ENCODE results near the gene ARHGAP18.

The ARHGAP18 gene

DNA sequence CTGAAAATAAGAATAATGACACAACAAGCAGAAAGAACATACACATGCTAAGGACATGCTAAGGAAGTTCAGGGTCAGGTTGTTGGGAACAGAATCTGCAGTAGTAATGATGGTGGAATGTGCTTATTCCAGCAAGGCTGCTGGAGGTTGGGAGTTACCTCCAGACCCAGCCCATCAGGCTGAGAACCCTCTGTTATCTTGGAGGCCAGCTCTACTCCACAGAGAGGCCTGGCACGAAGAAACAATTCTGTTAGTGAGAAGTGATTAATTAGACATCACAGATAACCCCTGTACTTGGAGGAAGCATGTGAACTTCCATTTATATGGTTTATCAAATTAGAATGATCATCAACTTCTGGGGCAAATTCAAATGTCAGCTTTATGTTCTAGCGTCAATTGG, 22.1 kb upstream of the ARHGAP18 start:
- Histone ChIP-seq H3K9me2 (replicated peaks; ENCODE audit: control insufficient read depth, low read length) (no peaks in the 10 kb centered on the region), H3K4me3 (ENCODE audit: low read length) (no peak overlapping the region), H3K4me2 (ENCODE audit: low read length) (no peak overlapping the region), H3K4me1 (ENCODE audit: control insufficient read depth, low read length) (no peaks in the 10 kb centered on the region), H3K79me2 (ENCODE audit: control insufficient read depth, low read length) (no peaks in the 10 kb centered on the region), H4K20me1 (ENCODE audit: control insufficient read depth, insufficient read depth, low read depth, low read length) (no peaks in the 10 kb centered on the region), H3K27me3 (ENCODE audit: control insufficient read depth, low read length) (no peaks in the 10 kb centered on the region; the same call in 1 of the 2 replicates), H3K27ac (ENCODE audit: low read depth, low read length) (no peak overlapping the region), H3K36me3 (ENCODE audit: control insufficient read depth, low read length) (no peaks in the 10 kb centered on the region), H3F3A (ENCODE audit: control insufficient read depth, insufficient read depth) (no peaks in the 10 kb centered on the region), H3K9me3 (ENCODE audit: control insufficient read depth, insufficient read depth, low read length) (no peaks in the 10 kb centered on the region)
- TF ChIP-seq EZH2phosphoT487 (IDR thresholded peaks at IDR 0.05; ENCODE audit: borderline replicate concordance, low read length) (no peak), CTCF (IDR thresholded peaks at IDR 0.05; ENCODE audit: low read depth, low read length, poor library complexity, severe bottlenecking) (no peak)

GRCh38 chr6:129731428-129731827, 21.5 kb upstream of the ARHGAP18 start:
- Histone ChIP-seq H3K4me1 (ENCODE audit: control insufficient read depth, low read length) (no peaks in the 10 kb centered on the region), H3K79me2 (ENCODE audit: control insufficient read depth, low read length) (no peaks in the 10 kb centered on the region), H3K9me3 (ENCODE audit: control insufficient read depth, insufficient read depth, low read length) (no peaks in the 10 kb centered on the region), H3K27me3 (ENCODE audit: control insufficient read depth, low read length) (no peaks in the 10 kb centered on the region; the same call in 1 of the 2 replicates), H3K27ac (ENCODE audit: low read depth, low read length) (no peak overlapping the region), H3K9me2 (replicated peaks; ENCODE audit: control insufficient read depth, low read length) (no peaks in the 10 kb centered on the region), H3K4me2 (ENCODE audit: low read length) (no peak overlapping the region), H3F3A (ENCODE audit: control insufficient read depth, insufficient read depth) (no peaks in the 10 kb centered on the region), H4K20me1 (ENCODE audit: control insufficient read depth, insufficient read depth, low read depth, low read length) (no peaks in the 10 kb centered on the region), H3K36me3 (ENCODE audit: control insufficient read depth, low read length) (no peaks in the 10 kb centered on the region), H3K4me3 (ENCODE audit: low read length) (no peak overlapping the region)
- TF ChIP-seq CTCF (IDR thresholded peaks at IDR 0.05; ENCODE audit: low read depth, low read length, poor library complexity, severe bottlenecking) (no peak), EZH2phosphoT487 (IDR thresholded peaks at IDR 0.05; ENCODE audit: borderline replicate concordance, low read length) (no peak)

GRCh38 chr6:129730477-129731165, 20.6 kb upstream of the ARHGAP18 start:
- H3K36me3 ChIP-seq (ENCODE audit: control insufficient read depth, low read length) = no peaks in the 10 kb centered on the region
- H3K9me3 ChIP-seq (ENCODE audit: control insufficient read depth, insufficient read depth, low read length) = no peaks in the 10 kb centered on the region
- H3K27me3 ChIP-seq (ENCODE audit: control insufficient read depth, low read length) = no peaks in the 10 kb centered on the region; the same call in 1 of the 2 replicates
- H3K27ac ChIP-seq (ENCODE audit: low read depth, low read length) = no peak overlapping the region
- H3K9me2 ChIP-seq (replicated peaks; ENCODE audit: control insufficient read depth, low read length) = no peaks in the 10 kb centered on the region
- no peaks in the 10 kb centered on the region for H3K79me2 ChIP-seq (ENCODE audit: control insufficient read depth, low read length)
- H3K4me3 ChIP-seq (ENCODE audit: low read length) = no peak overlapping the region
- TF ChIP-seq CTCF (IDR thresholded peaks at IDR 0.05; ENCODE audit: low read depth, low read length, poor library complexity, severe bottlenecking) = peak; percentile 72
- no peak for TF ChIP-seq EZH2phosphoT487 (IDR thresholded peaks at IDR 0.05; ENCODE audit: borderline replicate concordance, low read length)
- no peaks in the 10 kb centered on the region for H3F3A ChIP-seq (ENCODE audit: control insufficient read depth, insufficient read depth)
- no peaks in the 10 kb centered on the region for H3K4me1 ChIP-seq (ENCODE audit: control insufficient read depth, low read length)
- no peaks in the 10 kb centered on the region for H4K20me1 ChIP-seq (ENCODE audit: control insufficient read depth, insufficient read depth, low read depth, low read length)
- H3K4me2 ChIP-seq (ENCODE audit: low read length) = no peak overlapping the region
